KBM-7 (cell line): ENCODE measurements around the gene PRKN.

Source experiments
- DNase-seq: peaks from one replicate; pipeline ENCODE4 v3.0.0-alpha.2; 2015
- in situ Hi-C: fragments of 300-500 bp; cut with MboI; formaldehyde crosslinking; loops from 2 replicates; pipeline ENCODE4 v1.14.3; 2020; ENCODE audit warnings: low sequenced_read_pairs, low pct_unique_long_range_greater_than_20kb, mixed read lengths

The PRKN gene

DNA sequence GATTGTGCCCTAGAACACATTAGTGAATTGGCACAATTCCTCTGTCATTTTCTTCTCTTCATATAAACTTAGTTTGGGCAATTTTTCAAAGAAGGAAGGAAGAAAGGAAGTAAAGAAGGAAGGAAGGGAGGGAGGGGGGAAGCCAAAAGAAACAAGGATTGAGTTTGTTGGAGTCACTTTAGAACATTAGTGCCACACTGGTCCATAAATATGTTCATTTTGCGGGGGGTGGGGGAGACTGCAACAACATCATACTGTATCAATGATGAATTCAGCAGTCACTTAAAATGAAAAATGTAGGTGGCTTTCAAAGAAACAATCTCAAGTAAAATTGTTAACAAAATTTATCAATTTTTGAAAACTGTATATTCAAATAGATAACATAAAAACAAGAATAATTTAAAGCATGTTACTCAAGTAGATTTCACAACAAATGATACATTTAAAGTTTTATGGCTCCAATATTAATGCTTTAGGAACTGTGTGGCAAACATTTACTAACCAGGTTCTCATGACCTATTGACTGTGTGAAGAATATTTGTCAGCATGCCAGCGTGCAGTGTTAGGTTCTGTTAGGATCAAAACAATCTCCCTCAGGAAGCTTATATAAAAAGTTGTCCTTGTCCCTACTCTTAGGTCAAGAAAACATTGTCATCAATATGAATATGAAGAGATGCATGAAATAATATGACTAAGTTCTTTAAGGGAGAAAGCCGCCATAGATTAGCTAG lies 1245.6 kb downstream of the PRKN start:
- no peak for DNase-seq
- in situ Hi-C loops, result no loop called here

DNA sequence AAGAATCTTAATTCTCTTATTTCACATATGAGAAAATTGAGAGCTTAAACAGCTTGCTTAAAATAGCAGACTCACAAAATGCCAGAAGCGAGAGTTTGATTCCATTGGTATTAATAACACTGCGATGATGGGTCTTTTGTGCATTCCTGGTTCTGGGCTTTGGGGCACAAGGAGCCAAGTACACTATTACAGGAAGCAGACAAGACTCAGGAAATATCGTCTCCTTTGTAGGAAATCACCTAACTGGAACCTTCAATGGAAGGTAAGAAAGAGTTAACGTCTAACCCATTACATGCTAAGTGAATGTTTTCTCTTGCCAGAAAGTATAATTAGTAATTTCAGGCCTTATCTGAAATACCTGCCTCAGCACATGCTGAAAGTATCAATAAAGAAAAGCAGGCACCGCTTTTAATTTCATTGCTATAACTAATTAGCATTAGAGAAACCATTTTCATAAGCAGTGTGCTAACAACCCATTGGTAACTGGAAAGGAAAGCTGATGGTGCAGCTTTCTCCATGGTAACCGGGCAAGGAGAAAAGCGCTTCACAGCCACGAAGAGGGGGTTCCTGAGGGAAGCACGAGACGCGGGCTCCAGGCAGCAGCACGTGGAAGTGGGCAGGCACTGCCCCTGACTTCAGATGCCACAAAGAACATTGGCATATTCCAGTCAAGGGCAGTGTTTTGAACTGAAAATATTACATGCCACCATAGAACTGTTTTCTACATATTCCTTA lies 1247.0 kb downstream of the PRKN start:
- in situ Hi-C loops, result no loop called here
- DNase-seq, result no peak

DNA sequence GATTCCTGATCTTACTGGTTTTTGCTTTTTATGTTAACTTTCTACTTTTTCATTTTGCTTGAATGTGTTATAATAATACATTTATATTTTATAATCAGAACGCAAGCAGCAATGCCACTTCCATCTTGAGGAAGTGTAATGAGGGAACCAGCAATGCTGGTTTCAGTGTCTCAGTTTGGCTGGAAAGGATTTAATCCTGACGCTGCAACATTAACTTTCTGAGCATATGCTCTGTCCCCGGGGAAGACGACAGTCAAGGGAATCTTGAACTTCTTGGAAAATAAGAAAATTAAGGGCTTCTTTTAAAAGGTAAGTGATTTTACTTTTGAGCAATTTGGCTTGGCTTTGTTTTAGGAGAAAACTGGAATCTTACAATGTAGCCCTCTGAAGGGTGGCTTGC lies 1248.2 kb downstream of the PRKN start:
- DNase-seq, result no peak
- in situ Hi-C loops, result no loop called here

DNA sequence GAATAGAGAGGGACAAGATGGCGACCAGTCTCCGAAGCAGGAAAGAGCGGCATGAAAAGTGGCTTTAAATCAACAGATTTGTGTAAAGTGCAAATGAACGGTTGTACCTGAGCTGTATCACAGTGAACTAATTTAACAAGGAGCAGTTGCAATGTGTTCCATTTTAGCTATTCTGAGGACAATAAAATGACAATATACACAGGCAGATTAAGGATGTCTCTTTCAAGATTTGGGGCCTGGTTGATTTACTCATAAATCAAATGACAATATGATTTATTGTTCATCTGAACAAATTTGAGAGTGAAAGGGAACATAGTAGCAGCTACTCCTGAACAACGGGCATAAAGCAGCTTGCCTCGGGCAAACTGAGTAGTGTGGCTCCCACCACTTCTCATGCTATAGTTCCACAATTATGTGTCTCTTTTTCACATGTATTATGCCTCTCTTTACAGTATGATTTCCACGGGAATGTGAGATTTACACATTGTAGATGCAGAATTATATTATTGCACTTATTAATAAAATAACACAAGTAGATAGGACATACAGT lies 1249.6 kb downstream of the PRKN start:
- in situ Hi-C loops, result no loop called here
- DNase-seq, result no peak

DNA sequence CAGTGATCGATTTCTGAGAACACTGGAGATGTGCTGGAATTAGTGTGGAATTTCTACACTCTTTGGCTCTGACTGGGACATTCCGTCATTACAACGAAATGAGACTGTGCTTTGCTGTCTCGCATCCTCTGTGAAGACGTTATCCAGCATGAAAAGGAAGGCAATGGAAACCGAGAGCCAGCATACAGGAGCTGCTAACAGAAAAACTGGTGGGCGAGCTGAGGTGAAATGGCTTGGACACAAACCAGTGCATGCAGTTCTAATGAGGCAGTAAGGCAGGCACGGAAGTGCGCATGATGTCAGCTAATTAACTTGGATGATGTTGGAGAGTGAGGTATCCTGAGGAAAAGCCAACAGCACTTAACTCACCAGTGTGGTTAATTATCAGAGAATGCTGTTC lies 1250.9 kb downstream of the PRKN start:
- DNase-seq, result no peak
- in situ Hi-C loops, result no loop called here

DNA sequence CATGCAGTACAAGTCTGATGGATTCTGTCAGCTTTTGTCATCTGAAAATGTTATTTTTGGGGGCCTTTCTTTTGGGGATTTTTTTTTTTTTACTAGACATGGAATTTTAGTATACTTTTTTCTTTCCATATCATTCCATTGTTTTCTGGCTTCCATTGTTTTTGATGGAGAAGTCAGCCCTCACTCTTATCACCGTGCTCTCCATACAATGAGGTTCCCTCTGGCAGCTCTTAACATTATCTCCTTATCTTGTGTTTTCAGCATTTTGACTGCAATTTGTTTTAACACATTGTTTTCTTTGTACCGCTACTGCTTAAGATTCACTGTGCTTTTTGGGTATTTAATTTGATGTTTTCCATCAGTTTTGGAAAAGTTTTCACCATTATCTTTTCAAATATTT lies 1262.2 kb downstream of the PRKN start:
- in situ Hi-C loops, result no loop called here
- DNase-seq, result no peak

DNA sequence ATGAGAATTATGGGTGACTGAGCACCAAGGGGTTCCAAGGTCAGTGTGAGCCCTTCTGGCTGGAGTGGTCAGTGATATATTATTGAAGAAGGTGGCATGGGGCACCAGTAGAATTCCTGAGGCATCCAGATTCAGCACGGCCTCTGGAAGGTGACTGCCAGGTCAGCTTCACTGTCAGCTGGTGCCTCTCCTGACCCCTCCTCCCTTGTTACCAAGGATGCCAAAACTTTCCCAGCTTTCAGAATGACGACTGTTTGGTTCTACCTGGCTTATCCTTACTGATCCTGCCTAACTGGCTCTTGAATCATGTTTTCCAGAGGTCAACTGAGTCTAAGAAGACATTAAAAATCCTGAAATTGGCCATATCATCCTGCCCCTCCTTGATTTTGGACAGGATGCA lies 1264.5 kb downstream of the PRKN start:
- in situ Hi-C loops, result no loop called here
- no peak for DNase-seq

DNA sequence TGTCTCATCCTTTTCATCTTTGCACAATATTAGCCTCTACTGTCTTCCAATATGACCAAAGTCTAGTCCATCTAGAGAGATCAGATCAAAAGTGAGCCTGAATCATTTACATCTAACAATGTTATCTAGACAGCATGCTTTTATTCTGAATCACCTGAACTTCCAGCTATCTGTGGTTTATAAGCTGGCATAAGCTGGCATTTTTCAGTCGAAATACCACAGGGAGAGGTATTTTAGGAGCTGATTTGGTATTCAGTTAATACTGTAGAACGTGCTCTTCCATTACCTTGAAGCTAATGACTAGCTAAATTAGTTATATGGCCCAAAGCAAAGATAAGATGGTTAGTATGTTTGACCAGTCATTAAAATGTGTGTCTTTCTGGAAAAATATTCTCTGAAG lies 1265.4 kb downstream of the PRKN start:
- DNase-seq, result no peak
- in situ Hi-C loops, result no loop called here

DNA sequence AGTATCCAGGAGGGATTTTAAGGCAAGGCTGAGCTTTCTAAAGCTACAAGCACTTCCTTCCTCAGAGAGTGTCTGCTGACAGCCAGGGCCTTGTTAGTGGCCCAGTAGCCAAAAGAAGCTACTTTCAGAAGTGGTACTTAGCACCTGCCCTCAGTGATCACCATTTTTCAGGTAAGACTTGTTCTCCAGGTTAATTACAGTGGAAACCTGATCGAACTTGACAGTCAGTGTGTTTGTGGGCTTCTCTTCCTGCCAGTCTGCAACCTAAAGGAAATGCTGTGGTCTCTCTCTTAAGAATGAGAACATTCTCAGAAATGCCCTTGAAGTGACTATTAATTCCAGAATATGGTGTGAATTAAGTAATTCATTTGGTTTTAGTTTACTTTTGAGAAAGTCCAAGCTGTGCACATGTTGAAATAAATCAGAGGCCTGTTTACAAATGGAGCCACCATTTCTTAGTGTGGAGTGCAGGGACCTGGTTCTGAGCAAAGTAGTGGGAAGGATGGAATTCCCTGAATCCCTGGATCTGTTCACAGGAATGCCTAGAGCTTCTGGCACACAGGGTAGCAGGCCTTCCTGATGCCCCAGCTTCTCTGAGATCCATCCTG lies 1268.5 kb downstream of the PRKN start:
- no peak for DNase-seq
- in situ Hi-C loops, result no loop called here

DNA sequence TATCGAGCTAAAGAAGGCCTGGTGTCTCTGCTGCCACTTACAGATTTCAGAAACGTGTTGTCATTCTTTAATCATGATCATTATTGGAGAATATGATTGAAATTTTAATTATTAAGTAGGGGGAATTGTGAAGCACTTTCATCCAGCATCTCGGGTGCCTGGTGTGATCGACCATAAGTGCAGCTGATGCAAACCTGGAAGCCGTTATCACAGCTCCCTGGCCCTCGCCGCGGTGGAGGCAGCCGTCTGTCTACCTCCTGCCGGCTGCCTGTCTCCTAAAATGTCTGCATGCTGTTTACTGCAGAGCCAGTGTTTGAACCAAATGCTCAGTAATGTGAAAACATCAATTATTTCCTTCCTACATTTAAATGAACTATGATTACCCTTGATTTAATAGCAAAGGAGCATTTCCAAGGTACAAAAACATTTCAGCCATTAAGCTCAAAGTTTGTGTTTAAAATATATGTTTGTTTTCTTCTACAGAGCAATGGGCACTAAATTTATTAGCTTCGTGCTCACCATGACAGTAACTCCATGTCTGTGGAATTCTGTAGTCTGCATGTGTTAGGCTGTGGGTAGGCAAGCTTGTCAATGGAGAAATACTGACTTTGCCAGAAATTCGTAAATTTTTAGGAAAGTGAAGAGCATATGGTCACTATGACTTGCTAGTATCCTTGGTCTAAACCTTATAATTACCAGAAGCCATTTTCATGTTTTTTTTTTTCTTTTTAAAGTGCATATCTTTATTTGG lies 1269.2 kb downstream of the PRKN start:
- in situ Hi-C loops, result no loop called here
- DNase-seq, result no peak

DNA sequence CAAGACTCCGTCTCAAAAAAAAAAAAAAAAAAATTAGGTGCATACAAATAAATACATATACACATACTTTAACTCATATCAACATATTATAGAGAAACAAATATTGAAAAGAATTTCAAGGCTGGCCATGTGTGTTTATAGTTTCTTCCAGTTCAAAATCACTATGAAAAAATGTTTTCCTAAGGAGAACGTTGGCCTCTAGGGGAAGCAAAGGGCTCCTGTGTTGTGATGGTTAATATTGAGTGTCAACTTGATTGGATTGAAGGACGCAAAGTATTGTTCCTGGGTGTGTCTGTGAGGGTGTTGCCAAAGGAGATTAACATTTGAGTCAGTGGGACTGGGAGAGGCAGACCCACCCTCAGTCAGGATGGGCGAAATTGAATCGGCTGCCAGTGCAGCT lies 1271.7 kb downstream of the PRKN start:
- in situ Hi-C loops, result no loop called here
- DNase-seq, result no peak

DNA sequence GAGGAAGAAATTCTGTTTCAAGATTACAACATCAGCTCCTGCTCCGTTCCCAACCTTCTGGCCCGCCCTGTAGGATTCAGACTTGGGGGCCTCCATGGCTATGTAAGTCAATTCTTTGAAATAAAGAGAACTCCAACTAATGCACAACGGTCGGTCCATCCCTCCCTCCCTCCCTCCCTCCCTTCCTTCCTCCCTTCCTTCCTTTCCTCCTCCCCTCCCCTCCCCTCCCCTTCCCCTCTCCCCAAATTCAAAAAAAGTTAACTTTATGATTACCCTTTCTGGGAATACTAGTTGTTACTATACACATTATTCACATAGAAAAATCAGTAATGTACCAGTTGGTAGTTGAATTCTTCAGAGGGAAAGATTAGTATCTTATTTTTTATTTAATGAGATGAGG lies 1274.0 kb downstream of the PRKN start:
- in situ Hi-C loops, result no loop called here

DNA sequence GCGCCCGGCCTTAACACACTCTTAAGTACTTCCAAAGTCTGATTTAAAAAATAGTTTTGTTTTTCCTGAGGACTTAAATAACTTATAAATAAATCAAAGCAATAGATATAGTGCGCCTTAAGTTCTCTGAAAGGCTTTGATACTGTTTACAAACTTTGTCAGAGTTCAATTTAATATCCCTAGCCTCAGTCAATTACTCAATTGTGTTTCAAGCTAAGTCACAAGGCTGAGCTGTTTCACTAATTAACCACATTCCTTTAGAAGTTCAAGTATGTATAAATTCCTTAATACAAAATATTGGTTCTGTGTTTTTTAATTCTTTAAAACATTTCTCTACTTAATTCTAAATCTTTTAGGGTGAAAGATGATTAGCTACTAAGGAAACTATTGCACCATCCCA lies 1275.3 kb downstream of the PRKN start:
- DNase-seq, result no peak
- in situ Hi-C loops, result no loop called here

More for the DNA sequence above, 1274.0 kb downstream of the PRKN start:
- no peak for DNase-seq

DNA sequence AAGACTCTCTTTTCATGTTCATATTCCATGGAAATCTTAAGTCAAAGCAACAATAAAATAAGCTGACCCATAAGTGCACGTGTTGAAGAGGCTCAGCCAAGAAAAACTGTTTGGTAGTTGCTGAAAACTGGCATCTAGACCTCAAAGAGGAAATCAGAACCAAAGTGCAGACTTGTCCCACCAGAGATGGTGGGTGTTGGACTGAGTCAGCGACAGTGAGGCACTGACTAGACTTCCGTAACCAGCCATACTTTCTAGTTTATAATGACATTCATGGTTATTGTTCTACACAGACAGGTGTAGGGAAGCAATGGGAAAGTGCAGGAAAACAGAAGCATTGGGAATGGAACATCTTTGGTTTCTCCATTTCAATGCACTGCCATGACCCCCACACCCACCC lies 1278.0 kb downstream of the PRKN start:
- no peak for DNase-seq
- in situ Hi-C loops, result no loop called here

DNA sequence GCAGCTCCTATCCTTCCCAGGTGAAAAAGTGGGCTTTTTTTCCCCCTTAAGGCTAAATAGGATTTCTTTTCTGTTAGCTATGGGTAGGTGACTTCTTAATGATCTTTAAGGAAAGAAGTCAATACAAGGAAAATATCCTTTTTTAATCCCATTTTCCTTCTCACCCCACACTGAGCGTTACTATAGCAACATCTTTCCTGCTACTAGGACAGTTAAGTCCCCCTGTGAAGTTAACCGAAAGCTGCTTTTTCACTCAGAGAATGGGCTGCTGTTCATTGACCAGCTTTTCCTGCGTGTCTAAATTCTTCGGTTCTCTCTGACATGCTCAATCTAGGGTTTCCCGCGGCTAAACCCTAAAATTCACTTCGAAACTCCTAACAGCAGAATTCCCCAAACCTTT lies 1280.6 kb downstream of the PRKN start:
- in situ Hi-C loops, result no loop called here

DNA sequence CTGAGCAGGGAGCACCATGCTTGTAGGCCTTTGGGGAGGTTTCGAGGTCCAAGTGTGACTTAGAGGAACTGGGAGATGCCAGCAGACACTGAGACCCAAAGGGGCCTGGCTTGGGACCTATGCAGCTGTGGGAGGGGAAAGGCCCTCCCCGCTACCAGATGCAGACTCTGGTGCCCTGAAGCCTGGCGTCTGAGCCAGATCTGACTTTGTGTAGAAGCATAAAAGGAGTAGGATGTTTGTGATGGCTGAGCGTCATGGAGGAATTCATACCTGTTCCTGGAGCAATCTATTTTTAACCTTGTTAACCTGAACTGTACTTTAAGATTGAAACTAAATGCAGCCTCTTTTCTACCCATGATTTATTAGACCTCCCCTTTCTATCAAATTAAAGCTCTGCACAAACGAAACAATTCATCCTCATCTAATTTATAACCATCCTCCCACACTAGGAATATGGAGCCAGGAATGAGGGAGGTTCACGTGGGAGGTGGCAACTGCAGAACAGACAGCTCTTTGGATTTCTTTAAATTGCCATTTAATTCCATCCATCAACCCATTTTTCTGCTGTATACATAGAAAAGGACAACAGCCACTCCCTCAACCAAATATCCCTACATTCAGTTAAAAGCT lies 1281.2 kb downstream of the PRKN start:
- no peak for DNase-seq
- in situ Hi-C loops, result no loop called here

More for the DNA sequence above, 1280.6 kb downstream of the PRKN start:
- DNase-seq, result no peak

DNA sequence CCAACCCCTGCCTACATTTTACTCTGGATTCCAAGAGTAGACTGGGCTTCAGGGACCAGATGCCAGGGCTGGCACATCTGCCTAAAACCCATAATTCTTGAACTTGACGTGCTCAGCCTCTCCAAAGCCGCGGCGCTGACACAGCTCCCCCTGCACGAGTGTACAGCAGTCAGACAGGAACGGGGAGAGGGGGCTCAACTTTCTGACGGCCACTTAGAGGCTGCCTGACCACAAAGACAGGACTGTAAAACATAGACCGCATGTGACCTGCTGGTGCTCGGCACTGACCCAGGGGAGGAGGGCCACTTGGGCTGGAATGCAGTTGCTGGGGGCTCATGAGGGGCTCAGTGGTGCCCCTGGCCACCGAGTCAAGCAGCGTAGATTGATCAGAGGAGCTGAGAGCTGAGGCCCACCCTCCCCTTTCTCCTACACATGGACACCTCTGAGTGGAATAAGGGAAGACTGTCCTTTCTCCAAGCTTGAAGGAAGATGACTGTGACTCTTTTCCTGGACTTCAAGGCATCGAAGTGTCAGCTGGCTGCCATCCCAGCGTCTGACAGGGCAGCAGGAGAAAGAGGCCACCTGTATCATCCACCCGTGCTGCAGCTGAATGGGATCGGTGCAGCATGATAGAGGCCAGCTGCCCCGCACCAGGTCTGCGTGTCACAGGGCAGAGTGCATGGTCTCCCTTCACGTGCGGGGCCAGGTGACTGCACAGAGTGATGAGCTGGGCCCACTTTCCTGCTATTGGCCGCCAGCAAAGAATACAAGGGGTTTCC lies 1282.4 kb downstream of the PRKN start:
- in situ Hi-C loops, result no loop called here
- no peak for DNase-seq

DNA sequence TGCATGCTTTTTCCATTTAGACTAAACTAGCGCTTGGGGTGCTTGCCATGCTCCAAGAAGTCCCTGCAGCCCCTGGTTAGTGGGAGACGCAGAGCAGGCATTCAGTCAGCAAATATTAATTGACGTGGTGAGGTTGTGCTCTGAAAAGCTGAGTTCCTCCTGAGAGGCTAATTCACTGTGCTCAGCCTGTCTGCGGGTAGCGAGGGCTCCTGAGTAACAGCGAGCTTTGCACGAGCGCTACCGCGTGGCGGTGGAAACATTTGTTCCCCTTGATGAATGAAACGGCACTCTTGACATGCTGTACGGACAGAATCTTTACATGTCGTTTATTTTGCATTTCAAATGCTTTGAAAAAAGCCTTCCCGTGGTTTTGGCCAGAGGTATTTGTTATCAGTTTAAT lies 1283.1 kb downstream of the PRKN start:
- no peak for DNase-seq

More for the DNA sequence above, 1283.1 kb downstream of the PRKN start:
- in situ Hi-C loops, result no loop called here
